Hematopoietic multipotent progenitor cell treated with erythropoietin and hydrocortisone succinate and interleukin-3 and kit ligand, for 8 days (in vitro differentiated cells): ENCODE measurements around the gene KLHL35.

Experiments
- DNase-seq: peaks from one replicate; pipeline ENCODE4 v3.0.0-alpha.2; 2015

KLHL35 gene

GRCh38 chr11:75440960-75441803 lies 8.2 kb upstream of the KLHL35 start:
- DNase-seq = no peak

GRCh38 chr11:75439495-75440120 lies 6.6 kb upstream of the KLHL35 start:
- DNase-seq = no peak

GRCh38 chr11:75439026-75439425 lies 6.0 kb upstream of the KLHL35 start:
- no peak for DNase-seq

GRCh38 chr11:75437966-75438659 lies 5.1 kb upstream of the KLHL35 start:
- no peak for DNase-seq

- DNase-seq = no peak
These were observed 3.8 kb upstream of the KLHL35 start for GRCh38 chr11:75436806-75437205.

GRCh38 chr11:75435571-75435925 lies 2.5 kb upstream of the KLHL35 start:
- no peak for DNase-seq

- DNase-seq = no peak
These were observed 2.0 kb upstream of the KLHL35 start for GRCh38 chr11:75434886-75435570.

- no peak for DNase-seq
These were observed 1.0 kb upstream of the KLHL35 start for GRCh38 chr11:75434051-75434450.

- DNase-seq = no peak
These were observed 440 bp upstream of the KLHL35 start for GRCh38 chr11:75433443-75433842.

- no peak for DNase-seq
These were observed 1.2 kb downstream of the KLHL35 start for GRCh38 chr11:75431533-75432525.

GRCh38 chr11:75430714-75431532 lies 2.1 kb downstream of the KLHL35 start:
- DNase-seq = peak; percentile 39

- DNase-seq = peak; percentile 76
These were observed 2.9 kb downstream of the KLHL35 start for GRCh38 chr11:75429902-75430713.

GRCh38 chr11:75429641-75429901 lies 3.4 kb downstream of the KLHL35 start:
- no peak for DNase-seq

- no peak for DNase-seq
These were observed 3.9 kb downstream of the KLHL35 start for GRCh38 chr11:75428989-75429640.

- DNase-seq = peak; percentile 96
These were observed 4.7 kb downstream of the KLHL35 start for GRCh38 chr11:75428281-75428724.

GRCh38 chr11:75427181-75427580 lies 5.8 kb downstream of the KLHL35 start:
- DNase-seq = no peak

- DNase-seq = no peak
These were observed 6.3 kb downstream of the KLHL35 start for GRCh38 chr11:75426720-75427086.

GRCh38 chr11:75425422-75425821 lies 7.6 kb downstream of the KLHL35 start:
- no peak for DNase-seq

GRCh38 chr11:75424396-75424795 lies 8.6 kb downstream of the KLHL35 start:
- DNase-seq = no peak

- no peak for DNase-seq
These were observed 9.3 kb downstream of the KLHL35 start for GRCh38 chr11:75423721-75424120.
